ENCODE measurements around the gene PLA2G4D. TPM values are rescaled to one million over a fixed set of nuclear protein-coding genes. Genes with fewer than 3 reads are reported as not detected.

The PLA2G4D gene
- not detected for total RNA-seq

GRCh38 chr15:42094512-42094963 lies at the start of gene PLA2G4D:
Gene PLA2G4D (minus strand): TSS chr15:42094562. CDS start chr15:42094459, 103 bp downstream.

GRCh38 chr15:42020713-42021273 lies 73.6 kb downstream of the PLA2G4D start, which contains the start of gene PLA2G4E:
Gene PLA2G4E (minus strand): TSS chr15:42021042. CDS start chr15:42021030, 12 bp downstream.

Other genes starting within 250 kb of the PLA2G4D start
- gene SPTBN5, start 200.5 kb downstream of the PLA2G4D start, total RNA-seq = 7.1 TPM
- gene EHD4, start 122.0 kb downstream of the PLA2G4D start, total RNA-seq = 15.6 TPM
- 0.16 TPM for gene PLA2G4E, start 73.5 kb downstream of the PLA2G4D start, total RNA-seq
- gene PLA2G4F, start 62.1 kb upstream of the PLA2G4D start, total RNA-seq = 0.99 TPM
- gene VPS39, start 113.7 kb upstream of the PLA2G4D start, total RNA-seq = 80.4 TPM
- 34.1 TPM for gene GANC, start 178.6 kb upstream of the PLA2G4D start, total RNA-seq
- gene TMEM87A, start 178.9 kb upstream of the PLA2G4D start, total RNA-seq = 90.9 TPM